SK-N-SH (cell line): Measurements from ENCODE around the gene MVB12B. TPM values are rescaled to one million over a fixed set of nuclear protein-coding genes. Genes with fewer than 3 reads are reported as not detected.

Experiments
- CTCF ChIA-PET: fragments of 300-600, 350-600 bp; formaldehyde crosslinking; extraction: SDS; loops from one replicate; lab custom pipeline; 2021; lab: Yijun Ruan, JAX
- POLR2A ChIA-PET: fragments of 350-600 bp; sonication (Branson Sonifier 250); formaldehyde crosslinking; extraction: SDS; loops from one replicate; lab custom pipeline; 2020; ENCODE audit warnings: antibody characterized with exemption, inconsistent platforms; lab: Yijun Ruan, JAX
- DNase-seq: peaks from one replicate; pipeline ENCODE4 v3.0.0; 2012
- H2AFZ ChIP-seq: fragments of 200-600 bp; sonication (generic); 2 replicates; pipeline ENCODE4 v1.8.1; 2016; ENCODE audit warnings: antibody characterized with exemption, mild to moderate bottlenecking, low read depth
- H3F3A ChIP-seq: fragments of 200-600 bp; sonication (generic); replicated peaks from 2 replicates; pipeline ENCODE3; 2016; ENCODE audit warnings: antibody characterized with exemption, mild to moderate bottlenecking; ENCODE audit not compliant: insufficient read depth
- H3K27ac ChIP-seq, 2 experiments: fragments of 200-500 bp in 1 of 2; fragments of 200-600 bp in 1 of 2; sonication (Bioruptor generic) in 1 of 2; sonication (generic), shearing (Covaris generic) in 1 of 2; 2 replicates each; pipeline versions ENCODE4 v1.5.1 to v1.6.1; 2014 to 2016; ENCODE audit warnings: low read depth in 2 of 2, inconsistent platforms in 1 of 2, low read length in 1 of 2, mild to moderate bottlenecking in 1 of 2, mixed read lengths in 1 of 2
- H3K27me3 ChIP-seq: fragments of 200-600 bp; sonication (generic), shearing (Covaris generic); 2 replicates; pipeline ENCODE4 v1.6.1; 2016; ENCODE audit warnings: mixed run types; ENCODE audit not compliant: insufficient read depth
- H3K36me3 ChIP-seq, 2 experiments: fragments of 200-500 bp in 1 of 2; fragments of 200-600 bp in 1 of 2; sonication (Bioruptor generic) in 1 of 2; sonication (generic) in 1 of 2; replicated peaks in 1 of 2; 2 replicates each; pipeline versions ENCODE3 to v1.5.1; 2014 to 2016; ENCODE audit warnings: low read length in 1 of 2, mild to moderate bottlenecking in 1 of 2; ENCODE audit not compliant: insufficient read depth in 2 of 2, control insufficient read depth in 1 of 2
- H3K4me1 ChIP-seq, 2 experiments: fragments of 200-500 bp in 1 of 2; fragments of 200-600 bp in 1 of 2; sonication (Bioruptor generic) in 1 of 2; sonication (generic), shearing (Covaris generic) in 1 of 2; 2 replicates each; pipeline versions ENCODE4 v1.5.1 to v1.6.1; 2014 to 2016; ENCODE audit warnings: low read depth in 1 of 2, low read length in 1 of 2, mixed run types in 1 of 2; ENCODE audit not compliant: insufficient read depth in 2 of 2, control insufficient read depth in 1 of 2
- H3K4me2 ChIP-seq: fragments of 200-600 bp; sonication (generic), shearing (Covaris generic); 2 replicates; pipeline ENCODE4 v1.6.1; 2017; ENCODE audit warnings: mixed run types
- H3K4me3 ChIP-seq, 2 experiments: fragments of 200-500 bp in 1 of 2; fragments of 200-600 bp in 1 of 2; sonication (Bioruptor generic) in 1 of 2; sonication (generic), shearing (Covaris generic) in 1 of 2; 2 replicates each; pipeline versions ENCODE4 v1.5.1 to v1.8.1; 2014 to 2016; ENCODE audit warnings: low read depth in 2 of 2, inconsistent platforms in 1 of 2, low read length in 1 of 2, mild to moderate bottlenecking in 1 of 2, mixed read lengths in 1 of 2, moderate library complexity in 1 of 2
- H3K79me2 ChIP-seq: fragments of 200-600 bp; sonication (generic); 2 replicates; pipeline ENCODE4 v1.8.1; 2017; ENCODE audit warnings: mild to moderate bottlenecking; ENCODE audit not compliant: insufficient read depth
- H3K9ac ChIP-seq: fragments of 200-600 bp; sonication (generic); 2 replicates; pipeline ENCODE4 v1.6.1; 2017; ENCODE audit warnings: mixed run types
- H3K9me2 ChIP-seq: fragments of 200-600 bp; sonication (generic); 2 replicates; pipeline ENCODE4 v1.6.1; 2017; ENCODE audit warnings: mixed run types
- H3K9me3 ChIP-seq: fragments of 200-600 bp; sonication (generic); 2 replicates; pipeline ENCODE4 v1.6.1; 2017; ENCODE audit warnings: mixed run types, mild to moderate bottlenecking, moderate library complexity
- H4K20me1 ChIP-seq: fragments of 200-600 bp; sonication (generic); 2 replicates; pipeline ENCODE4 v1.6.1; 2017; ENCODE audit warnings: mild to moderate bottlenecking, mixed run types; ENCODE audit not compliant: insufficient read depth
- CTCF ChIP-seq: fragments of 200-600 bp; sonication (generic); IDR thresholded peaks from 2 replicates; pipeline ENCODE4 v1.6.1; 2017; ENCODE audit warnings: antibody characterized with exemption, mild to moderate bottlenecking, moderate library complexity
- ELF1 ChIP-seq: IDR thresholded peaks from 2 replicates; pipeline ENCODE4 v1.4.0; 2012
- EP300 ChIP-seq, 2 experiments: IDR thresholded peaks; 2 replicates each; pipeline versions ENCODE4 v1.4.0 to v1.6.1; 2012; ENCODE audit warnings: borderline replicate concordance in 1 of 2, low read depth in 1 of 2, low read length in 1 of 2
- EZH2phosphoT487 ChIP-seq: fragments of 200-600 bp; sonication (generic); IDR thresholded peaks from 2 replicates; pipeline ENCODE4 v1.6.1; 2017; ENCODE audit warnings: low read depth, mixed run types, mild to moderate bottlenecking, antibody characterized with exemption, moderate library complexity, borderline replicate concordance
- FOXJ3 ChIP-seq: sonication (generic); formaldehyde crosslinking; IDR thresholded peaks from 2 replicates; pipeline ENCODE4 v1.5.1; 2020; ENCODE audit warnings: mild to moderate bottlenecking, missing genetic modification reagents
- FOXM1 ChIP-seq: IDR thresholded peaks from 2 replicates; pipeline ENCODE4 v1.4.0; 2012; ENCODE audit warnings: low read depth, mild to moderate bottlenecking
- GABPA ChIP-seq: IDR thresholded peaks from 2 replicates; pipeline ENCODE4 v1.4.0; 2012; ENCODE audit warnings: low read depth, mild to moderate bottlenecking
- IRF3 ChIP-seq: fragments of 150-350 bp; IDR thresholded peaks from 2 replicates; pipeline ENCODE4 v1.6.1; 2016; ENCODE audit warnings: mild to moderate bottlenecking, low read depth, low read length
- JUND ChIP-seq: IDR thresholded peaks from 2 replicates; pipeline ENCODE4 v1.4.0; 2012
- MAX ChIP-seq: IDR thresholded peaks from 2 replicates; pipeline ENCODE4 v1.4.0; 2012; ENCODE audit warnings: low read depth
- NFIC ChIP-seq: IDR thresholded peaks from 2 replicates; pipeline ENCODE4 v1.4.0; 2012; ENCODE audit warnings: borderline replicate concordance
- NRF1 ChIP-seq: IDR thresholded peaks from 2 replicates; pipeline ENCODE4 v1.6.1; 2012; ENCODE audit warnings: low read depth, mild to moderate bottlenecking, low read length
- POLR2AphosphoS5 ChIP-seq: IDR thresholded peaks from 2 replicates; pipeline ENCODE4 v1.6.1; 2012; ENCODE audit warnings: low read depth, low read length
- RXRA ChIP-seq: IDR thresholded peaks from 2 replicates; pipeline ENCODE4 v1.4.0; 2012; ENCODE audit warnings: low read depth, mild to moderate bottlenecking, borderline replicate concordance
- TCF12 ChIP-seq: IDR thresholded peaks from 2 replicates; pipeline ENCODE4 v1.4.0; 2012
- TEAD4 ChIP-seq: IDR thresholded peaks from 2 replicates; pipeline ENCODE4 v1.4.0; 2012; ENCODE audit warnings: mild to moderate bottlenecking, borderline replicate concordance; ENCODE audit not compliant: insufficient read depth
- USF2 ChIP-seq: fragments of 150-350 bp; IDR thresholded peaks from 2 replicates; pipeline ENCODE4 v1.6.1; 2017; ENCODE audit warnings: antibody characterized with exemption, low read length, low read depth, borderline replicate concordance
- YY1 ChIP-seq: IDR thresholded peaks from 2 replicates; pipeline ENCODE4 v1.4.0; 2012; ENCODE audit warnings: low read depth, mild to moderate bottlenecking
- WGBS: methylation state at CpG from one replicate; pipeline ENCODE4 v1.1.6; 2017; ENCODE audit warnings: low lambda C conversion rate; 5-methylcytosine and 5-hydroxymethylcytosine counted together
- polyA plus RNA-seq, 3 experiments: library from polyadenylated mRNA; depleted of rRNA; stranded (reverse); fragments of >200 nt; gene quantifications; 2 replicates each; pipeline ENCODE4 v1.2.3, GENCODE V29; 2012

Gene MVB12B
- polyA plus RNA-seq, 1 of the 3 experiments (the other 2 are of a cell fraction), result 5.1 TPM

GRCh38 chr9:126377536-126377935 is 50.9 kb downstream of the MVB12B start:
- Histone ChIP-seq H3K9ac (no peak overlapping the region), H3K4me1 (peaks cover 16 to 30% of the 10 kb centered on the region in 2 experiments; a peak in 3 of 4 replicates), H2AFZ (no peak overlapping the region), H3K79me2 (no peaks in the 10 kb centered on the region), H4K20me1 (no peaks in the 10 kb centered on the region), H3K27me3 (no peaks in the 10 kb centered on the region), H3F3A (peaks cover 7% of the 10 kb centered on the region)
- WGBS, result 94% methylated on average over 9 of the region's 9 CpGs
- DNase-seq, result no peak
- TF ChIP-seq USF2 (no peak), TCF12 (no peak), FOXM1 (no peak), EZH2phosphoT487 (no peak), NFIC (no peak), POLR2AphosphoS5 (no peak), ELF1 (no peak), GABPA (no peak), EP300 (IDR thresholded peaks at IDR 0.05; ENCODE audit: borderline replicate concordance in 1 of 2, low read depth in 1 of 2, low read length in 1 of 2) (no peak), FOXJ3 (CRISPR knock-in tag) (no peak), YY1 (no peak), RXRA (no peak), NRF1 (no peak), IRF3 (no peak), JUND (no peak), CTCF (no peak)
- TF ChIP-seq, all 33 proteins: peak for 0
- no peaks in the 10 kb centered on the region for H3K9me3 ChIP-seq
- H3K4me2 ChIP-seq, result no peak overlapping the region
- no peak overlapping the region for H3K27ac ChIP-seq
- ChIA-PET POLR2A (no interaction called here), CTCF (interaction anchor here (6.8 kb wide), 1 partner anchor 21 kb away, joined by 43 read pairs; no protein-coding TSS in a partner anchor)
- no peak overlapping the region for H3K4me3 ChIP-seq
- H3K9me2 ChIP-seq, result no peaks in the 10 kb centered on the region
- no peaks in the 10 kb centered on the region for H3K36me3 ChIP-seq

- POLR2A ChIA-PET, result no interaction called here
- Histone ChIP-seq H3K9ac (no peak overlapping the region), H3K4me1 (peaks cover 16 to 24% of the 10 kb centered on the region in 2 experiments; a peak in 3 of 4 replicates), H3K4me3 (no peak overlapping the region), H2AFZ (no peak overlapping the region), H3K27ac (no peak overlapping the region), H3K79me2 (no peaks in the 10 kb centered on the region), H3K4me2 (no peak overlapping the region), H3K27me3 (no peaks in the 10 kb centered on the region), H3F3A (no peaks in the 10 kb centered on the region), H3K9me3 (no peaks in the 10 kb centered on the region), H3K36me3 (no peaks in the 10 kb centered on the region), H4K20me1 (no peaks in the 10 kb centered on the region), H3K9me2 (no peaks in the 10 kb centered on the region)
- no peak for DNase-seq
- TF ChIP-seq TEAD4 (no peak), EP300 (IDR thresholded peaks at IDR 0.05; ENCODE audit: borderline replicate concordance in 1 of 2, low read depth in 1 of 2, low read length in 1 of 2) (no peak), MAX (no peak)
- CTCF ChIA-PET, result interaction anchor here (1.5 to 6.8 kb wide), 2 partner anchors 20 to 113 kb away, joined by 4 to 43 read pairs; no protein-coding TSS in a partner anchor
- WGBS, result 99% methylated on average over 7 of the region's 7 CpGs
These were observed 52.1 kb downstream of the MVB12B start for GRCh38 chr9:126378761-126379160.
